ENCODE data around the gene PYGO2.

GRCh38 chr1:154935749-154936554 is 25.6 kb downstream of the PYGO2 start:
- TF ChIP-seq CTCF (IDR thresholded peaks at IDR 0.05): no peak
- no peak for TF ChIP-seq POLR2A (IDR thresholded peaks at IDR 0.05)
